Rectal smooth muscle tissue (tissue), 1 donor: Measurements from ENCODE around the gene TRPV4.

ENCODE experiments used
- H3K27ac ChIP-seq: one replicate; pipeline ENCODE4 v1.7.0; 2013; ENCODE audit warnings: low read depth, low read length, inconsistent platforms
- H3K27me3 ChIP-seq: one replicate; pipeline ENCODE4 v1.7.0; 2013; ENCODE audit warnings: low read length; ENCODE audit not compliant: control insufficient read depth, insufficient read depth
- H3K36me3 ChIP-seq: one replicate; pipeline ENCODE4 v1.7.0; 2013; ENCODE audit warnings: low read length; ENCODE audit not compliant: control insufficient read depth, insufficient read depth
- H3K4me1 ChIP-seq: one replicate; pipeline ENCODE4 v1.7.0; 2013; ENCODE audit warnings: low read length; ENCODE audit not compliant: control insufficient read depth, insufficient read depth
- H3K4me3 ChIP-seq: one replicate; pipeline ENCODE4 v1.7.0; 2013; ENCODE audit warnings: low read length
- H3K9ac ChIP-seq: one replicate; pipeline ENCODE4 v1.7.0; 2013; ENCODE audit warnings: low read length

Gene TRPV4

GRCh38 chr12:109756457-109756856, 76.7 kb downstream of the TRPV4 start:
- H3K4me1 ChIP-seq: peaks cover 13% of the 10 kb centered on the region
- no peak overlapping the region for H3K9ac ChIP-seq
- H3K27ac ChIP-seq: no peak overlapping the region
- no peaks in the 10 kb centered on the region for H3K36me3 ChIP-seq
- no peak overlapping the region for H3K4me3 ChIP-seq
- no peaks in the 10 kb centered on the region for H3K27me3 ChIP-seq

GRCh38 chr12:109753959-109754358, 79.2 kb downstream of the TRPV4 start:
- H3K36me3 ChIP-seq: no peaks in the 10 kb centered on the region
- H3K4me3 ChIP-seq: no peak overlapping the region
- H3K9ac ChIP-seq: no peak overlapping the region
- H3K27ac ChIP-seq: no peak overlapping the region
- peaks cover under 1% of the 10 kb centered on the region for H3K4me1 ChIP-seq
- H3K27me3 ChIP-seq: no peaks in the 10 kb centered on the region

- Histone ChIP-seq H3K9ac (no peak overlapping the region), H3K27ac (no peak overlapping the region), H3K4me3 (no peak overlapping the region), H3K27me3 (no peaks in the 10 kb centered on the region), H3K4me1 (no peaks in the 10 kb centered on the region), H3K36me3 (no peaks in the 10 kb centered on the region)
Measured at GRCh38 chr12:109753054-109753401, 80.2 kb downstream of the TRPV4 start.

- no peak overlapping the region for H3K9ac ChIP-seq
- H3K36me3 ChIP-seq: no peaks in the 10 kb centered on the region
- no peak overlapping the region for H3K27ac ChIP-seq
- H3K4me3 ChIP-seq: no peak overlapping the region
- no peaks in the 10 kb centered on the region for H3K27me3 ChIP-seq
- H3K4me1 ChIP-seq: no peaks in the 10 kb centered on the region
Measured at GRCh38 chr12:109752117-109753053, 80.8 kb downstream of the TRPV4 start.

GRCh38 chr12:109744986-109745942, 87.9 kb downstream of the TRPV4 start:
- Histone ChIP-seq H3K27ac (no peak overlapping the region), H3K36me3 (no peaks in the 10 kb centered on the region), H3K4me3 (no peak overlapping the region), H3K27me3 (no peaks in the 10 kb centered on the region), H3K4me1 (no peaks in the 10 kb centered on the region), H3K9ac (no peak overlapping the region)

GRCh38 chr12:109744026-109744425, 89.2 kb downstream of the TRPV4 start:
- H3K4me3 ChIP-seq: no peak overlapping the region
- H3K27me3 ChIP-seq: no peaks in the 10 kb centered on the region
- H3K36me3 ChIP-seq: no peaks in the 10 kb centered on the region
- no peak overlapping the region for H3K9ac ChIP-seq
- no peak overlapping the region for H3K27ac ChIP-seq
- H3K4me1 ChIP-seq: no peaks in the 10 kb centered on the region

- H3K27me3 ChIP-seq: no peaks in the 10 kb centered on the region
- H3K36me3 ChIP-seq: no peaks in the 10 kb centered on the region
- H3K4me3 ChIP-seq: no peak overlapping the region
- no peak overlapping the region for H3K9ac ChIP-seq
- no peaks in the 10 kb centered on the region for H3K4me1 ChIP-seq
- H3K27ac ChIP-seq: no peak overlapping the region
Measured at GRCh38 chr12:109743076-109743910, 89.9 kb downstream of the TRPV4 start.

- Histone ChIP-seq H3K4me3 (no peak overlapping the region), H3K27me3 (no peaks in the 10 kb centered on the region), H3K9ac (no peak overlapping the region), H3K36me3 (no peaks in the 10 kb centered on the region), H3K4me1 (no peaks in the 10 kb centered on the region), H3K27ac (no peak overlapping the region)
Measured at GRCh38 chr12:109741970-109742703, 91.1 kb downstream of the TRPV4 start.

- Histone ChIP-seq H3K4me1 (no peaks in the 10 kb centered on the region), H3K36me3 (no peaks in the 10 kb centered on the region), H3K27ac (no peak overlapping the region), H3K27me3 (no peaks in the 10 kb centered on the region), H3K9ac (no peak overlapping the region), H3K4me3 (no peak overlapping the region)
Measured at GRCh38 chr12:109741286-109741969, 91.8 kb downstream of the TRPV4 start.

GRCh38 chr12:109740694-109741245, 92.4 kb downstream of the TRPV4 start:
- no peaks in the 10 kb centered on the region for H3K4me1 ChIP-seq
- no peak overlapping the region for H3K27ac ChIP-seq
- H3K36me3 ChIP-seq: no peaks in the 10 kb centered on the region

More at GRCh38 chr12:109740694-109741245, 92.4 kb downstream of the TRPV4 start:
- H3K4me3 ChIP-seq: no peak overlapping the region
- no peaks in the 10 kb centered on the region for H3K27me3 ChIP-seq
- no peak overlapping the region for H3K9ac ChIP-seq
